ENCODE results near the gene ADAM22.

The ADAM22 gene

GRCh38 chr7:88202278-88202677 lies 268.2 kb downstream of the ADAM22 start:
- Mint-ChIP-seq H3K36me3 (ENCODE audit: low read depth) (peaks cover 47% of the 10 kb centered on the region), H3K27ac (no peak overlapping the region), H3K4me3 (no peak overlapping the region), H3K27me3 (ENCODE audit: low read depth) (peaks cover 3% of the 10 kb centered on the region), H3K9me3 (no peaks in the 10 kb centered on the region), H3K4me1 (peaks cover 10% of the 10 kb centered on the region)
- TF ChIP-seq CTCF (IDR thresholded peaks at IDR 0.05; ENCODE audit: unreplicated experiment in 3 of 3): no peak

- H3K27me3 Mint-ChIP-seq (ENCODE audit: low read depth): peaks cover 3% of the 10 kb centered on the region
- H3K4me3 Mint-ChIP-seq: no peak overlapping the region
Observed at GRCh38 chr7:88202799-88203198, 268.7 kb downstream of the ADAM22 start.

GRCh38 chr7:88203401-88203800 lies 269.4 kb downstream of the ADAM22 start:
- TF ChIP-seq CTCF (IDR thresholded peaks at IDR 0.05; ENCODE audit: unreplicated experiment in 3 of 3): no peak
- H3K4me3 Mint-ChIP-seq: no peak overlapping the region
- peaks cover 3% of the 10 kb centered on the region for H3K27me3 Mint-ChIP-seq (ENCODE audit: low read depth)
- H3K4me1 Mint-ChIP-seq: peaks cover 10% of the 10 kb centered on the region
- H3K36me3 Mint-ChIP-seq (ENCODE audit: low read depth): peaks cover 50% of the 10 kb centered on the region
- H3K9me3 Mint-ChIP-seq: no peaks in the 10 kb centered on the region
- H3K27ac Mint-ChIP-seq: no peak overlapping the region

More at GRCh38 chr7:88202799-88203198, 268.7 kb downstream of the ADAM22 start:
- TF ChIP-seq CTCF (IDR thresholded peaks at IDR 0.05; ENCODE audit: unreplicated experiment in 3 of 3): no peak
- no peaks in the 10 kb centered on the region for H3K9me3 Mint-ChIP-seq
- H3K36me3 Mint-ChIP-seq (ENCODE audit: low read depth): peaks cover 50% of the 10 kb centered on the region
- peaks cover 10% of the 10 kb centered on the region for H3K4me1 Mint-ChIP-seq
- H3K27ac Mint-ChIP-seq: no peak overlapping the region

GRCh38 chr7:88204525-88205110 lies 270.6 kb downstream of the ADAM22 start:
- Mint-ChIP-seq H3K27me3 (ENCODE audit: low read depth) (no peaks in the 10 kb centered on the region), H3K27ac (no peak overlapping the region), H3K9me3 (no peaks in the 10 kb centered on the region), H3K4me3 (no peak overlapping the region), H3K36me3 (ENCODE audit: low read depth) (peaks cover 61% of the 10 kb centered on the region), H3K4me1 (peaks cover 10% of the 10 kb centered on the region)
- no peak for TF ChIP-seq CTCF (IDR thresholded peaks at IDR 0.05; ENCODE audit: unreplicated experiment in 3 of 3)

GRCh38 chr7:88205179-88205578 lies 271.1 kb downstream of the ADAM22 start:
- peaks cover 67% of the 10 kb centered on the region for H3K36me3 Mint-ChIP-seq (ENCODE audit: low read depth)
- H3K4me3 Mint-ChIP-seq: no peak overlapping the region
- no peaks in the 10 kb centered on the region for H3K9me3 Mint-ChIP-seq
- no peak overlapping the region for H3K27ac Mint-ChIP-seq
- TF ChIP-seq CTCF (IDR thresholded peaks at IDR 0.05; ENCODE audit: unreplicated experiment in 3 of 3): no peak
- H3K4me1 Mint-ChIP-seq: peaks cover 10% of the 10 kb centered on the region
- H3K27me3 Mint-ChIP-seq (ENCODE audit: low read depth): no peaks in the 10 kb centered on the region

GRCh38 chr7:88206254-88206653 lies 272.2 kb downstream of the ADAM22 start:
- Mint-ChIP-seq H3K27ac (no peak overlapping the region), H3K4me3 (no peak overlapping the region), H3K36me3 (ENCODE audit: low read depth) (peaks cover 69% of the 10 kb centered on the region), H3K27me3 (ENCODE audit: low read depth) (no peaks in the 10 kb centered on the region), H3K4me1 (peaks cover under 1% of the 10 kb centered on the region), H3K9me3 (no peaks in the 10 kb centered on the region)
- no peak for TF ChIP-seq CTCF (IDR thresholded peaks at IDR 0.05; ENCODE audit: unreplicated experiment in 3 of 3)

Data from nephron (organoid).